C4-2B (cell line): Measurements from ENCODE around the gene ERICH2.

Experiments used
- H3K27ac ChIP-seq: fragments of 450-650 bp; 2 replicates; pipeline ENCODE4 v1.5.1; 2017
- CTCF ChIP-seq: fragments of 450-650 bp; conservative IDR thresholded peaks from 2 replicates; pipeline ENCODE4 v1.5.1; 2017; ENCODE audit warnings: mild to moderate bottlenecking
- ZFX ChIP-seq: fragments of 450-650 bp; IDR thresholded peaks from 2 replicates; pipeline ENCODE4 v1.6.1; 2017

The ERICH2 gene

GRCh38 chr2:170823088-170823897 lies 53.1 kb downstream of the ERICH2 start:
- no peak overlapping the region for H3K27ac ChIP-seq
- TF ChIP-seq CTCF, result no peak
- TF ChIP-seq ZFX, result no peak

GRCh38 chr2:170823898-170824215 lies 53.7 kb downstream of the ERICH2 start:
- no peak overlapping the region for H3K27ac ChIP-seq
- TF ChIP-seq CTCF, result no peak
- no peak for TF ChIP-seq ZFX

- H3K27ac ChIP-seq, result no peak overlapping the region
- no peak for TF ChIP-seq ZFX
- TF ChIP-seq CTCF, result no peak
These were observed 54.4 kb downstream of the ERICH2 start for GRCh38 chr2:170824526-170825015.

GRCh38 chr2:170827841-170828532 lies 57.8 kb downstream of the ERICH2 start:
- H3K27ac ChIP-seq, result no peak overlapping the region
- TF ChIP-seq ZFX (no peak), CTCF (no peak)

- TF ChIP-seq CTCF (no peak), ZFX (no peak)
These were observed 58.3 kb downstream of the ERICH2 start for GRCh38 chr2:170828533-170828916.

GRCh38 chr2:170829036-170829435 lies 58.9 kb downstream of the ERICH2 start:
- TF ChIP-seq ZFX (no peak), CTCF (no peak)
- no peak overlapping the region for H3K27ac ChIP-seq

More at GRCh38 chr2:170828533-170828916, 58.3 kb downstream of the ERICH2 start:
- H3K27ac ChIP-seq, result no peak overlapping the region

- H3K27ac ChIP-seq, result no peak overlapping the region
- TF ChIP-seq ZFX, result no peak
- TF ChIP-seq CTCF, result no peak
These were observed 60.0 kb downstream of the ERICH2 start for GRCh38 chr2:170830166-170830565.
